ENCODE data around the gene R3HDM2.
A peak's percentile ranks its signal among the peaks of the same experiment; 100 is the strongest.

R3HDM2 gene

GRCh38 chr12:57216921-57217879 lies 213.6 kb downstream of the R3HDM2 start:
- no peaks in the 10 kb centered on the region for H3K9me3 ChIP-seq
- peaks cover 0 to 55% (median 40%) of the 10 kb centered on the region in 4 donors for H3K4me1 ChIP-seq
- H3K27ac ChIP-seq = peak overlapping the region in 1 of 2 donors; percentile 22
- peak overlapping the region; percentile 45 to 54 for H3K4me3 ChIP-seq
- peaks cover 5 to 73% of the 10 kb centered on the region in 2 donors for H3K27me3 ChIP-seq
- no peak for TF ChIP-seq CTCF (IDR thresholded peaks at IDR 0.05)
- H3K36me3 ChIP-seq = peaks cover 4 to 7% (median 6%) of the 10 kb centered on the region in 3 donors
- DNase-seq = no peak
- intact Hi-C loops (cut with DNase I; ENCODE audit: low total_unique reads) = no loop called here

- peak within 1 kb of the TSS in 1 of 2 donors; percentile 22 for H3K27ac ChIP-seq
- intact Hi-C loops (cut with DNase I; ENCODE audit: low total_unique reads) = no loop called here
- peak within 1 kb of the TSS; percentile 45 to 54 for H3K4me3 ChIP-seq
- peak in 1 of 2 donors; percentile 25 for DNase-seq
- peaks cover 0 to 55% (median 44%) of the 10 kb centered on the region in 4 donors for H3K4me1 ChIP-seq
- peaks cover 8 to 16% (median 13%) of the 10 kb centered on the region in 3 donors for H3K36me3 ChIP-seq
- peaks cover 5 to 64% of the 10 kb centered on the region in 2 donors for H3K27me3 ChIP-seq
- no peak for TF ChIP-seq CTCF (IDR thresholded peaks at IDR 0.05)
- no peaks in the 10 kb centered on the region for H3K9me3 ChIP-seq
Measured at GRCh38 chr12:57216014-57216911, 214.6 kb downstream of the R3HDM2 start, which contains the start of gene NXPH4. TSS of gene NXPH4 (plus strand) at chr12:57216794. CDS start at chr12:57216970, 176 bp downstream.

- Histone ChIP-seq H3K4me3 (no peak overlapping the region), H3K27ac (no peak overlapping the region), H3K4me1 (peaks cover 0 to 55% (median 44%) of the 10 kb centered on the region in 4 donors), H3K36me3 (peaks cover 8 to 22% (median 19%) of the 10 kb centered on the region in 3 donors), H3K9me3 (no peaks in the 10 kb centered on the region), H3K27me3 (peaks cover 5 to 58% of the 10 kb centered on the region in 2 donors)
- no peak for TF ChIP-seq CTCF (IDR thresholded peaks at IDR 0.05)
- intact Hi-C loops (cut with DNase I; ENCODE audit: low total_unique reads) = no loop called here
- no peak for DNase-seq
Measured at GRCh38 chr12:57215668-57216013, 215.2 kb downstream of the R3HDM2 start.

GRCh38 chr12:57215065-57215464 lies 215.8 kb downstream of the R3HDM2 start:
- Histone ChIP-seq H3K27me3 (peaks cover 5 to 52% of the 10 kb centered on the region in 2 donors), H3K36me3 (peaks cover 13 to 28% (median 25%) of the 10 kb centered on the region in 3 donors), H3K4me1 (peaks cover 0 to 54% (median 44%) of the 10 kb centered on the region in 4 donors), H3K27ac (no peak overlapping the region), H3K4me3 (no peak overlapping the region), H3K9me3 (no peaks in the 10 kb centered on the region)
- DNase-seq = no peak
- no peak for TF ChIP-seq CTCF (IDR thresholded peaks at IDR 0.05)
- intact Hi-C loops (cut with DNase I; ENCODE audit: low total_unique reads) = no loop called here

GRCh38 chr12:57214398-57214781 lies 216.5 kb downstream of the R3HDM2 start:
- peak; percentile 67 to 81 for DNase-seq
- intact Hi-C loops (cut with DNase I; ENCODE audit: low total_unique reads) = no loop called here
- H3K36me3 ChIP-seq = peaks cover 20 to 35% (median 32%) of the 10 kb centered on the region in 3 donors
- peaks cover 5 to 45% of the 10 kb centered on the region in 2 donors for H3K27me3 ChIP-seq
- TF ChIP-seq CTCF (IDR thresholded peaks at IDR 0.05) = peak; percentile 72 to 73
- peak overlapping the region in 1 of 2 donors; percentile 12 for H3K27ac ChIP-seq
- H3K4me3 ChIP-seq = no peak overlapping the region
- no peaks in the 10 kb centered on the region for H3K9me3 ChIP-seq
- H3K4me1 ChIP-seq = peaks cover 0 to 54% (median 42%) of the 10 kb centered on the region in 4 donors

Measured in tibial artery (tissue), 4 donors.